HEK293T (cell line): ENCODE results near the gene TMEM135.
"Not testable (repeated sequence)": the region's sequence is repeated elsewhere in the genome, so short reads cannot be mapped to it uniquely, and the experiment has no call there.

Experiments used
- CTCF ChIA-PET: fragments of 350-600 bp; formaldehyde crosslinking; extraction: SDS; loops from one replicate; lab custom pipeline; 2021; ENCODE audit warnings: antibody characterized with exemption, inconsistent platforms; lab: Yijun Ruan, JAX
- POLR2A ChIA-PET: fragments of 350-600 bp; formaldehyde crosslinking; extraction: SDS; loops from one replicate; lab custom pipeline; 2020; ENCODE audit warnings: antibody characterized with exemption, inconsistent platforms; lab: Yijun Ruan, JAX
- DNase-seq: peaks from one replicate; pipeline ENCODE4 v3.0.0; 2012; ENCODE audit warnings: mixed read lengths; ENCODE audit errors: extremely low spot score
- ARNT ChIP-seq: fragments of 450-650 bp; IDR thresholded peaks from 2 replicates; pipeline ENCODE4 v1.6.1; 2017; ENCODE audit warnings: mild to moderate bottlenecking
- BHLHE40 ChIP-seq: fragments of 450-650 bp; IDR thresholded peaks from 2 replicates; pipeline ENCODE4 v1.6.1; 2016; ENCODE audit warnings: mild to moderate bottlenecking, moderate library complexity, borderline replicate concordance
- CTBP1 ChIP-seq: fragments of 450-650 bp; IDR thresholded peaks from 2 replicates; pipeline ENCODE4 v1.6.1; 2016; ENCODE audit warnings: borderline replicate concordance
- ELF4 ChIP-seq: fragments of 450-650 bp; IDR thresholded peaks from 2 replicates; pipeline ENCODE4 v1.6.1; 2017; ENCODE audit warnings: antibody characterized with exemption
- FOXA1 ChIP-seq: fragments of 450-650 bp; IDR thresholded peaks from 2 replicates; pipeline ENCODE4 v1.6.1; 2016; ENCODE audit warnings: mild to moderate bottlenecking
- FOXK2 ChIP-seq: fragments of 450-650 bp; IDR thresholded peaks from 2 replicates; pipeline ENCODE4 v1.6.1; 2016; ENCODE audit warnings: mild to moderate bottlenecking
- FOXM1 ChIP-seq: fragments of 450-650 bp; IDR thresholded peaks from 2 replicates; pipeline ENCODE4 v1.6.1; 2017; ENCODE audit warnings: mild to moderate bottlenecking, borderline replicate concordance
- HDGF ChIP-seq: fragments of 450-650 bp; IDR thresholded peaks from 2 replicates; pipeline ENCODE4 v1.6.1; 2017; ENCODE audit warnings: antibody characterized with exemption, borderline replicate concordance
- L3MBTL2 ChIP-seq: fragments of 450-650 bp; conservative IDR thresholded peaks from 2 replicates; pipeline ENCODE4 v1.6.1; 2016; ENCODE audit warnings: mild to moderate bottlenecking
- LEF1 ChIP-seq: fragments of 450-650 bp; IDR thresholded peaks from 2 replicates; pipeline ENCODE4 v1.6.1; 2017; ENCODE audit warnings: mild to moderate bottlenecking, borderline replicate concordance
- NFRKB ChIP-seq: fragments of 450-650 bp; IDR thresholded peaks from 2 replicates; pipeline ENCODE4 v1.6.1; 2016; ENCODE audit warnings: mild to moderate bottlenecking, moderate library complexity
- SP1 ChIP-seq: fragments of 450-650 bp; IDR thresholded peaks from 2 replicates; pipeline ENCODE4 v1.6.1; 2017
- SUZ12 ChIP-seq: fragments of 450-650 bp; IDR thresholded peaks from 2 replicates; pipeline ENCODE4 v1.6.1; 2016; ENCODE audit warnings: mild to moderate bottlenecking
- TARDBP ChIP-seq: fragments of 450-650 bp; IDR thresholded peaks from 2 replicates; pipeline ENCODE4 v1.6.1; 2016
- ZNF384 ChIP-seq: fragments of 450-650 bp; IDR thresholded peaks from 2 replicates; pipeline ENCODE4 v1.6.1; 2016
- TF ChIP-seq, protein P1 (sequence below): fragments of 450-650 bp; IDR thresholded peaks from 2 replicates; pipeline ENCODE4 v1.6.1; 2016

The TMEM135 gene

GRCh38 chr11:87263979-87264378, 226.2 kb downstream of the TMEM135 start:
- ChIA-PET POLR2A (no interaction called here), CTCF (interaction anchor here (0.6 kb wide), 1 partner anchor 68 kb away, joined by 3 read pairs; no protein-coding TSS in a partner anchor)
- no peak for DNase-seq
- no peak for TF ChIP-seq TARDBP
- no peak for TF ChIP-seq SUZ12
- no peak for TF ChIP-seq SP1
- TF ChIP-seq ZNF384 = no peak
- no peak for TF ChIP-seq L3MBTL2
- no peak for TF ChIP-seq NFRKB
- no peak for TF ChIP-seq CTBP1
- TF ChIP-seq, protein P1, sequence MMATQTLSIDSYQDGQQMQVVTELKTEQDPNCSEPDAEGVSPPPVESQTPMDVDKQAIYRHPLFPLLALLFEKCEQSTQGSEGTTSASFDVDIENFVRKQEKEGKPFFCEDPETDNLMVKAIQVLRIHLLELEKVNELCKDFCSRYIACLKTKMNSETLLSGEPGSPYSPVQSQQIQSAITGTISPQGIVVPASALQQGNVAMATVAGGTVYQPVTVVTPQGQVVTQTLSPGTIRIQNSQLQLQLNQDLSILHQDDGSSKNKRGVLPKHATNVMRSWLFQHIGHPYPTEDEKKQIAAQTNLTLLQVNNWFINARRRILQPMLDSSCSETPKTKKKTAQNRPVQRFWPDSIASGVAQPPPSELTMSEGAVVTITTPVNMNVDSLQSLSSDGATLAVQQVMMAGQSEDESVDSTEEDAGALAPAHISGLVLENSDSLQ = no peak
- no peak for TF ChIP-seq FOXM1
- TF ChIP-seq ELF4 = no peak
- TF ChIP-seq BHLHE40 = no peak
- TF ChIP-seq FOXA1 = no peak
- TF ChIP-seq HDGF = no peak
- TF ChIP-seq LEF1 = no peak
- no peak for TF ChIP-seq FOXK2
- TF ChIP-seq ARNT = no peak

DNA sequence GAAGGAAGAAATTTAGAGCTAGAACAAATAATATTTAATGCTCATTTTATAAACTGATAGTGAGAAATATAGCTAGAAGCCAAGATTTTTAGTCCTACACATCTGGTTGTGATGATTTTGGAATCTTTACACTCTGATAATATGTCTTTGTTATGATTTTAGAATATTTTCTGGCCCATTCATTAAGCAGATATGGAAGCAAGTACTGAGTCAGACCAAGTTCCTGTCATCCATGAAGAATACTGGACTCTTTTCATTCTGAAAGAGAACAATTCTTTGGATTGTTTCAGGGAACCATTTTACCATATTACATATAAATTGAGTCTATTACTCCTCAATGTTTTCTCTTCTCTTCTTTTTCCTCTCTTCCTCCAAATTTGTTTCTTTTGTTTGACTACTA, 227.4 kb downstream of the TMEM135 start:
- CTCF ChIA-PET = interaction anchor here (0.6 kb wide), 1 partner anchor 14 kb away, joined by 3 read pairs; no protein-coding TSS in a partner anchor
- POLR2A ChIA-PET = no interaction called here
- TF ChIP-seq FOXK2 = no peak
- no peak for TF ChIP-seq TARDBP
- no peak for TF ChIP-seq FOXA1
- TF ChIP-seq CTBP1 = no peak
- no peak for TF ChIP-seq ARNT
- TF ChIP-seq SUZ12 = no peak
- no peak for TF ChIP-seq HDGF
- TF ChIP-seq ELF4 = no peak
- no peak for TF ChIP-seq LEF1
- no peak for TF ChIP-seq NFRKB
- no peak for TF ChIP-seq L3MBTL2
- TF ChIP-seq FOXM1 = no peak
- TF ChIP-seq, protein P1 = no peak
- TF ChIP-seq ZNF384 = no peak
- TF ChIP-seq SP1 = no peak
- no peak for TF ChIP-seq BHLHE40
- no peak for DNase-seq

GRCh38 chr11:87265979-87266378, 228.2 kb downstream of the TMEM135 start:
- ChIA-PET CTCF (no interaction called here), POLR2A (no interaction called here)
- no peak for DNase-seq
- TF ChIP-seq FOXM1 (no peak), NFRKB (no peak), FOXA1 (no peak), ARNT (no peak), CTBP1 (no peak), L3MBTL2 (no peak), ZNF384 (no peak), SP1 (no peak), LEF1 (no peak), HDGF (no peak), ELF4 (no peak), BHLHE40 (no peak), SUZ12 (no peak), TARDBP (no peak)

DNA sequence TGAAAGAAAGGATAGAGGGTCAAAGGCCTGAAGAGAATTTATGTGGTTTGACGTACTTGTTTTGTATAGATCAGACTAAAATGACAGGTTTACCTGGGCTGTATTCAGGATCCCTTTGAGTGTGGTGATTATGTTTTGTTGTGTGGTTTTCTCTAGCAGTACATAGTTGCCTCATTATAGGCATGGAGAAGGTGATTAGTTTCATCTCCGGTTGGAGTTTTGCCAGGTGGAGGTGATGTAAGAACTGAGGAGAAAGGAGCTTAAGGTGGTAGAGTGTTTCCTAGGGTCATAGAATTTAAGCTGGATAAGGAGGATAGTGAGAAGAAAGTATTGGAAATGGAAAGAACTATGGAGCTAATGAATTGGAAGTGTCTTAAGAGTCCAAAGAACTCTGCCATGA, 229.0 kb downstream of the TMEM135 start:
- CTCF ChIA-PET = no interaction called here
- DNase-seq = no peak

GRCh38 chr11:87271951-87272350, 234.2 kb downstream of the TMEM135 start:
- DNase-seq, POLR2A ChIA-PET, CTCF ChIA-PET: not testable (repeated sequence)

More for the DNA sequence above, 229.0 kb downstream of the TMEM135 start:
- POLR2A ChIA-PET = no interaction called here
- TF ChIP-seq LEF1 (no peak), SUZ12 (no peak), ARNT (no peak), SP1 (no peak), FOXK2 (no peak), HDGF (no peak), BHLHE40 (no peak), ELF4 (no peak), FOXM1 (no peak), L3MBTL2 (no peak), CTBP1 (no peak), FOXA1 (no peak), ZNF384 (no peak), NFRKB (no peak), TARDBP (no peak)
- TF ChIP-seq, protein P1 = no peak

- POLR2A ChIA-PET = no interaction called here
- no peak for DNase-seq
- CTCF ChIA-PET = no interaction called here
- TF ChIP-seq FOXM1 = no peak
- no peak for TF ChIP-seq SP1
- no peak for TF ChIP-seq SUZ12
- no peak for TF ChIP-seq ARNT
- TF ChIP-seq BHLHE40 = no peak
- no peak for TF ChIP-seq CTBP1
- TF ChIP-seq FOXA1 = no peak
- no peak for TF ChIP-seq ZNF384
- no peak for TF ChIP-seq NFRKB
- TF ChIP-seq FOXK2 = no peak
- TF ChIP-seq LEF1 = no peak
- no peak for TF ChIP-seq ELF4
These were observed 237.4 kb downstream of the TMEM135 start for GRCh38 chr11:87275176-87275575.
